HG02571 (cell line): ENCODE data around the gene VPS36.
"Not testable (repeated sequence)": the region's sequence is repeated elsewhere in the genome, so short reads cannot be mapped to it uniquely, and the experiment has no call there.

Experiments used
- ATAC-seq: cut with Tn5 transposase; IDR thresholded peaks from one replicate; pipeline ENCODE4 v1.9.1; 2021; ENCODE audit warnings: mild to moderate bottlenecking, moderate library complexity; ENCODE audit not compliant: unreplicated experiment

Gene VPS36

DNA sequence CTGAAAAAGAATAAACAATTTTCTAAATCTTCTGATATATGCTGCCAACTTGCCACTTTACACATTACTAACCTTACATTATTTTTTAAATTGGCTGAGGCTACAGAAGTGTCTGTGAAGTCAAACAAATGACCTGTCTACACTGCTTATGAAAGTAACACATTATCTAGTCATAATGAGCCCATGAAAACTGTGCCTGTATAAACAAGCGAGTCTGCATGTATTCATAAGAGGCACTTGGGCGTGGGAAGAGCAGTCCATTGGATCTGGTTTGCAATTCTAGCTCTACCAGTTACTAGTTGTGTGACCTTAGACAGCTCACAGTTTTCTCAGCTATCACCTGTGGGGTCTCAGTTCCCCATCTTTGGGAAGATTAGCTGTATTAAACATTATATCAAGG lies 3.1 kb downstream of the VPS36 start:
- ATAC-seq: no peak

DNA sequence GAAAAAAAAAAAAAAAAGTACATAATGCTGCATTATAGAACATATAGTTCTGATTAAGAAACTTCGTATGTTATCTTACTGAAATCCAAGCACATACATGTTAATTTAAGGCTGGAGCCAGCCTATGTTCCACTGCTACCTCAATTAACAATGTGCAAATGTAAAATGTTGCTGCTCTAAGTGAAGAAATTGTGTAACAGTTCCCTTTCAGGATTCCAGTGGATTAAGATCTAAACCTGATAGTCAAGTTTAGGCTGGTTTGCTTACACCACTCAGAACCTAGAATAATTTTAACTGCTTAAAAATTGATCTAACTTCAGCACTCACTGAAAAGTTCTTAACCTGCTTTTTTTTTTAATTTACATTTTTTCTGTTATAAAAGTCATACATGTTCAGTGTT lies 4.2 kb downstream of the VPS36 start:
- ATAC-seq: no peak

DNA sequence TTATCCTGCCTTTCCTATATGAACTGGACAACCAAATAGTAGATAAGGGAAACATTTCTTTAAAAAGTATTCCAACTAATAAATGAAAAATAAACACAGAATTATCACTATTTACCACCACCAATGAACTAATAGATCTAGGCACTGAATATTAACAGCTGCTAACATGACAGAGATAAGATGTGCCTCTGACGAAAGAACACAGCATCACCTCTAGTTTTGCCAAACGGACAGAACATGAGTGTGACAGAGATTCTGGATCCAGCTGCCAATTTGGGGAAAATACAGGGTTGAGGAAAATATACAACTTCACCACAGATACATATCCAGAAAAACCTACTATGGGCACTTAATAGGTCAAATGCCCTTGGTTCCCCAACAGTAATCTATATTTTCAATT lies 18.0 kb downstream of the VPS36 start:
- ATAC-seq: no peak

DNA sequence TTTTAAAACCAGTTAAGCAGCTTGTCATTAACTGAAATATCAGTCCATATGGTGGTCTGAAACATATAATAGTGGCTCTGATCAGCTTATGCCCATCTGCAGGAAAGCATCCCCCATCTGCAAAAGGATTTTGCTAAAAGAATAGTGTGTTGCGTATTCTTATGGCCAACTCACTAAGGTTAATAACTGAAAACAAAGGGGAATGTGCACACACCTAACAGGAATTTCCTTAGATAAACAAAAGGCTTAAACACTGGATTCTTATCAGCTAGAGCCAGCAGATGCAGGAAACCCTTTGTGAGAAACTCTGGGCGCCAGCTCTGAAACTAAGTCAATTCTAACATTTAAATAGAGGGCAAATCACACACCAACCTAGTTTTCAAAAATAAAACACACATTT lies 22.1 kb downstream of the VPS36 start:
- no peak for ATAC-seq

DNA sequence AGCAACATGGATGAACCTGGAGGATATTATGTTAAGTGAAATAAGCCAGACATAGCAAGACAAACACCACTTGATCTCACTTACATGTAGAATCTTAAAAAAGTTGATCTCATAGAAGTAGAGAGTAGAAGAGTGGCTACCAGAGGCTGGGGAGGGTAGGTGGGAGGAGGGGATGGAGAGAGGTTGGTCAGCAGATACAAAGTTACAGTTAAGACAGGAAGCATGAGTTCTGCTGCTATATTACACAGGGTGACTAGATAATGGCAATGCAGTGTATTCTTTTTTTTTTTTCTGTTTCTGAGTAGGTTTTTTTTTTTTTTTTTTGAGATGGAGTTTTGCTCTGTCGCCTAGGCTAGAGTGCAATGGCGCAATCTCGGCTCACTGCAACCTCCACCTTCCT lies 29.2 kb downstream of the VPS36 start:
- no peak for ATAC-seq

DNA sequence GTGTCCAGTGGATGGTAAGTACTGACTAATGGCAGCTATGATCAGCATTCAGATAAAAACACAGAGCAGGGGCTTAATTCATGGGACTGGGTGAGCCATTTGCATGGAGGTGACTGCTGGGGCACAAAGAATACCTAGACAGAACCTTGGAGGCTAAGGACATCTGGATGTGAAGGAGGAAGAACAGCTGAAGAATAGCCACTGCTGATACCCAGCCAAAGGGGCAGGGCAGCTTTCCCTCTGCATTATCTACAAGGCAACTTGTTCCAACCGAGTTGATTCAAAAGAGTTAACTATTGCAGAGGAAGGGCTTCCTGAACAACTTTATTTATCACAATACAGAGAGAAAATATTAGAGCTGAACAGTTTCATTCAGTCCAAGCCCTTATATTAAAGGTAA lies 31.4 kb downstream of the VPS36 start:
- no peak for ATAC-seq

DNA sequence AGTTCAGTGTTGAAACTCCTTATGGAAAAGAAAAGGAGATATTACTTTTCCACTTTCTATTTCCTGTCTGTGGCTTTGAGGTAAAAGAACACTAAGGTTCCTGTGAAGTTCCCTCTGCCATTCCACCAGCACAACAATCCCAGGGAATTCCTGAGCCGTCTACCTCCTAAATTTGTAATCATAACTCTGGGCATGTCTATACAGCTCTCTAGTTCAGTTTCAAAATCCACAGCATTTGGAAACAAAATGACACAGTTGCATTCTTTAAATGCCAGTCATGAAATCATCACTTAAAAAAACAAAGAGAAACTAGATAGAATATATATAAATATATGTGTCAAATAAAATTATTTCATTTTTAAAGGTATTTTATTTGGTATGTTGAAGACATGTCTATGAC lies 35.5 kb downstream of the VPS36 start:
- no peak for ATAC-seq

DNA sequence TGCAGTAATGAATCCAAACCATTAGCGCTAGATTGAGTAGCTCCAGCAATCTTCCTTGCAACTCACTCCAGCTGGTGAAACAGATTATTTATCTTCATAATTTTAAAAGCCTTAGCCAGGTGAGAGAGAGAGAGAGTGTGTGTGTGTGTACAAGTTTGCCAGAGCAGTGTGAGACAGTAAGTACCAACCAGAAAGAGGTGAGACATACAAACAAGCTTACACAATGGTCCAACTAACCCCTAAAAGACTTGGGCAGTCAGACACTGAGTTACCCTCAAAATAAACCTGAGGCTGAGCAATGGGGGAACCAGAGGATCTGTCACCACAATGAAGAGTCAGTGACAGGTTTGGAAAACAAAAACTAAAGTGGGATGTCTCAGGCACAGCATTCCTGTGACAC lies 36.4 kb downstream of the VPS36 start:
- no peak for ATAC-seq

DNA sequence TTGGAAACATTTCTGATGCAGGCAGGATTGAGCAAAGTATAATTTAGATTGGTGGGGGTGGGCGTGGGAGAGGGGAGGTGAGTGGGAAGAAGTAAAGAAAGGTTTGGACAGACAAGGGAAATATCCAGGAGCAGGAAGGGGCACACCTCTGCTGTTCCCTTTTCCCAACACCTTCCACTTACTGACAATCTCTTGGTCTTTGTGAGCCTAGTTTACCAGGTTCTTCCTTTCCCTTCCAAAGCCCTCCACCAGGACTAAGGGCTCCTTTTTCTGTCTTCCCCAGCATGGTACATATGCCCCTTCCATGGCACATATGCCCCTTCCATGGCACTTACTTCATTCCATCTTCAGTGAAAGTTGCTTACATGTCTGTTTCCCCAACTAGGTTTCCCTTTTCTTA lies 38.3 kb downstream of the VPS36 start:
- ATAC-seq: no peak

DNA sequence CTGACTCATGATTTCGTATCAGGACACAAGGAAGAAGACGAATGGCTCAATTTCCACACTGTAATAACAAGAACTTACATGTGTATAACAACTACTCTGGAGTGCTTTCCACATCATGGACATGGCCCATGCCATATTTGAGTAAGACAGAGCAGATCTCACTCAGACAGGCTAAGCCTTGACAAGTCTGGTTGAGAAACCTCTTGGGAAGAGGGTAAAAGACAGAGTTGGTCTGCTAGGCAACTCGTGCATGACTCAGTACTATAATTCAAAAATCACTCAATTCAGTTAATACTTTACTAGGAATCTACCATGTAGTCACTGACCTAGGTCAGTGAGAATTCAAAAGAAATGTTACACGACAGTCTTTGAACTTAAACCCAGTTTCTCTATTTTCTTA lies 38.8 kb downstream of the VPS36 start:
- ATAC-seq: peak; percentile 90

DNA sequence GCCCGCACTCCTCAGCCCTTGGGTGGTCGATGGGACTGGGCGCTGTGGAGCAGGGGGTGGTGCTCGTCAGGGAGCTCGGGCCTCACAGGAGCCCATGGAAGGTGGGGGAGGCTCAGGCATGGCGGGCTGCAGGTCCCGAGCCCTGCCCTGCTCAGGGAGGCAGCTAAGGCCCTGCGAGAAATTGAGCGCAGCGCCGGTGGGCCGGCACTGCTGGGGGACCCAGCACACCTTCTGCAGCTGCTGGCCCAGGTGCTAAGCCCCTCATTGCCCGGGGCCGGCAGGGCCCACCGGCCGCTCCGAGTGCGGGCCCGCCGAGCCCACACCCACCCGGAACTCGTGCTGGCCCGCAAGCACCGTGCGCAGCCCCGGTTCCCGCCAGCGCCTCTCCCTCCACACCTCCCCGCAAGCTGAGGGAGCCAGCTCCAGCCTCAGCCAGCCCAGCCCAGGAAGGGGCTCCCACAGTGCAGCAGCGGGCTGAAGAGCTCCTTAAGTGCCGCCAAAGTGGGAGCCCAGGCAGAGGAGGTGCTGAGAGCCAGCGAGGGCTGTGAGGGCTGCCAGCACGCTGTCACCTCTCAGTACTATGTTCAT lies 42.3 kb downstream of the VPS36 start:
- ATAC-seq: not testable (repeated sequence)

DNA sequence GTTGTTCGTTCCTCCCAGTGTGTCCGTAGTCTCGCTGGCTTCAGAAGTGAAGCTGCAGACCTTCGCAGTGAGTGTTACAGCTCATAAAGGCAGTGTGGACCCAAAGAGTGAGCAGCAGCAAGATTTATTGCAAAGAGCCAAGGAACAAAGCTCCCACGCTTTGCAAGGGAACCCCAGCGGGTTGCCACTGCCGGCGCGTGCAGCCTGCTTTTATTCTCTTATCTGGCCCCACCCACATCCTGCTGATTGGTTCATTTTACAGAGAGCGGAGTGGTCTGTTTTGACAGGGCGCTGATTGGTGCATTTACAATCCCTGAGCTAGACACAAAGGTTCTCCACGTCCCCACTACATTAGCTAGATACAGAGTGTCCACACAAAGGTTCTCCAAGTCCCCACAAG lies 43.0 kb downstream of the VPS36 start:
- ATAC-seq: not testable (repeated sequence)

DNA sequence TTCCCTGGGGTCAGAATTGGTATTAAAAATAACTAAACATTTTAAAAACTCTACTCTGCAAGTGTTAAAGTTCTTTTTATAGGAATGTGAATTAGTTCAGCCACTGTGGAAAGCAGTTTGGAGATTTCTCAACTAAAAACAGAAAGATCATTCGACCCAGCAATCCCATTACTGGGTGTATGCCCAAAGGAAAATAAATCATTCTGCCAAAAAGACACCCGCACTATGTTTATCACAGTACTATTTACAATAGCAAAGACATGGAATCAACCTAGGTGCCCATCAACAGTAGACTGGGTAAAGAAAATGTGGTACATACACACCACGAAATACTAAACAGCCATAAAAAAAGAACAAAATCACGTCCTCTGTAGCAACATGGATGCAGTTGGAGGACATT lies 43.8 kb downstream of the VPS36 start:
- ATAC-seq: no peak

DNA sequence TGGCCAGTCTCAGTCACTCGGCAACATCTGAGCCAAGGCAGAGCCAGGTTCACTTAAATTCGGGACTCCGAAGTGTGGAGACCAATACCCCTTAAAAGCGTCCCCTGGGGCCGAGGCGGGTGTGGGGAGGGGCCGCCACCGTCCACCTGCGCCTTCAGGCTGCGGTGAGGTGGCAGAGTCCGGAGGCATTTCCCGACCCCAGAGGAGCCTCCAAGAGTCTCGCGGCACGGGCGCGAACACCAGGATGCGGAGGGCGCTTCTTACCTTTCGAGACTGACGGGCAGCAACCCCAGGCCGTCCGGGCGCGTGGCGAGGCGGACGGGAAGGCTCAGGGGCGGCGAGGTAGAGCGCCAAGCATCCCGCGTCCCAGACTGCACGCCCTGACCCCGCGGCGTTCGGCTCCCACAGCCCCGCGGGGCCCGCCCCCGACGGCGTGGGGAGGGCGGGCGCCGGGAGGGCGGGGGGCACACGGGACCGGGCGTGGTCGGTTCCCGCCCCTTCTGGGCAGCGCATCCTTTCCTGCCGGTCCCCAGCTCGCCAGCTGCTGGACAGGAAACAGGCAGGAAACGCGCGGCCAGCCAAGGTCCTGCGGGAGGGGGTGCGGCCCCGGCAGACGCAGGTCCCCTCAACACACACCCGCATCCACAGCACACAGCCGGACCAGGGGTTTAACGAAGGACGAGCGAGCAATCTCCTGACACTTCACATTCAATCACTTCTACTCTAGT lies 44.5 kb downstream of the VPS36 start, which contains the start of gene THSD1:
Gene THSD1 (minus strand): TSS at position 406 of the 728 bp plus-strand sequence. CDS start 3,572 bp downstream, outside the sequence.
- ATAC-seq: no peak

DNA sequence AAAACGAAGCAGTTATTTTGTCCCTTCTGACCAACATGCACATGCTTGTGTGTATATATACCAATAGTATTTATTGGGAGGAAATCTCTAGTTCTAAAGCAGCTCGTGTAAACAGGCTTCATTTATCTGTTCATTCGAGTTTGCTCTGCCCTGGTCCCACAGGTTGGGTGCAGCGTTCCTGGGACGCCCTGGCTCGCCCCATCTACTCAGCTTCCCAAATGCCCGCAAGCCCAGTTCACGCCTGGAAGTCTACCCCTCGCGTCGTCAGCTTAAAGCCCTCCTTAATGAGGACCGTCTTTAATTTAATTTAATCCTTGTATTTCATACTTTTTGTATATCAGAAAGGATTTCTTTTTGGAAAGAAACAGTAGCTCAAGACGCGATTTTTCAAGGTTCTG lies 45.1 kb downstream of the VPS36 start:
- ATAC-seq: no peak

DNA sequence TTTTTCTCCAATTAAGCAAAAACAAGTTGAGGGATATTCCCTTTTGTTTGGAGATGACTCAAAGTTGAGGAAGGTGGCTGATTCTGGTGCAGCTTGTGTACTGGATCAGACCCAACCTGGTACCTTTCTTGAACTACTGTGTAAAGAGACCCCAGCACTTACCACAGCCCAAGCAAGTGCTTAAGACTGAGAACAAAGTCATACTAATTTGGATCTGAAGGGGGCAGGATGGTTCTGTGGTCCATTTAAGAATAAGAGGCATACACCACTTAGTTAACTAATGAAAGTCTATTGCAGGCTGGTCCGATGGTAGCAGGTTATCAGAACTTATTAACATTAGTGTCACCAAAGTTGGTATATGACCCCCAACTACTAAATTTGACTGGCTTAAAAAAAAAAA lies 50.7 kb downstream of the VPS36 start:
- no peak for ATAC-seq

DNA sequence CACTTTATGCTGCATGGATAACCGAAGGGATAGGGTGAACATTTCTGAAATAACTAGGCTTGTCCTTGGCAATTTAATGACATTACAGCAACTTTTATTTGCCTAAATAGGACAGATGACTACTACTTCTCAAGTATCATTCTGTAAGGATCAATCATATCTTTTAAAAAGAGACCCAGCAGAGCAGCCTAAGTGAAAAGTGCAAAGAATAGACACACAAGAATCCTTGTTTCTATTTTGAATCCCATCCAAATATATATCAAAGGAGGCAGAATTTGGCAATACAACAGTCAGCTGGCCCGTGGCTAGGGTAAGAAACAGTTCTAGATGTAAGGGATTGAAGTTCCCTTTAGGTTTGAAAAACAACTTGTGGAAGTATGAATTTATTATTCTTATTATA lies 51.4 kb downstream of the VPS36 start:
- no peak for ATAC-seq

DNA sequence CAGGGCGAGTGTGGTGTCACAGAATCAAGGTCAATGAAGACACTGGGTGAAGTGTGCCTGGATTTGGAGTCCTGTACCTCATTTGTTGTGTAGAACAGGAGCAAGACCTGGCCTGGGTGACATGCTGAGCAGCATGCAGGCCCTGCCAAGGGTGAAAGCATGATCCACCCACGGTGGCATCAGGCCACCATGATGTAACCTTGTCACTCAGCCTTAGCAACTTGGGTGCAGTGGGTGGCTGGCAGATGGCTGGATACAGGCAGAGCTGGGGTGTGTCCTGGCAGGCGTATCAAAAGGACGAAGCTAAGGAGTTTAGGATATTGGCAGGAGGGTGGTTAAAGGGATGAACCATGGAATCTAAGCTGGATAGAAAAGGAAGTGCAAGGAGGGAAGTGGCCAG lies 54.7 kb downstream of the VPS36 start:
- no peak for ATAC-seq

DNA sequence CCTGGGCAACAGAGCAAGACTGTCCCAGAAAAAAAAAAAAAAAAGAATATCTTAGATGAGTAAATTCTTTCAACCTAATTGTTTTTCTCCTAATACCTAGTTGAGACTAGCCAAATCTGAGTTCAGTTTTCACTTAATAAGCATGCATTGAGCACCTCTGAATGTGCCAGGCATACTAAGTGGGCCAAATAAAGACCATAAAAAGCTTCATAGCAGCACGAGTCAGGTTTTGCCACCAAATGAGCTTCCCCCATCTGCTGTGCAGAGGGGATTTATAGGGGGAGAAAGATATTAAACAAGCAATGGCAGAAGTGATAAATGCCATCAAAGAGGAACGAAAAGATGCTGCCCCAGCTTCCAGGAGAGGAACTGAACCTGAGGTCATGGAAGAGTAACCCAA lies 55.8 kb downstream of the VPS36 start:
- no peak for ATAC-seq

DNA sequence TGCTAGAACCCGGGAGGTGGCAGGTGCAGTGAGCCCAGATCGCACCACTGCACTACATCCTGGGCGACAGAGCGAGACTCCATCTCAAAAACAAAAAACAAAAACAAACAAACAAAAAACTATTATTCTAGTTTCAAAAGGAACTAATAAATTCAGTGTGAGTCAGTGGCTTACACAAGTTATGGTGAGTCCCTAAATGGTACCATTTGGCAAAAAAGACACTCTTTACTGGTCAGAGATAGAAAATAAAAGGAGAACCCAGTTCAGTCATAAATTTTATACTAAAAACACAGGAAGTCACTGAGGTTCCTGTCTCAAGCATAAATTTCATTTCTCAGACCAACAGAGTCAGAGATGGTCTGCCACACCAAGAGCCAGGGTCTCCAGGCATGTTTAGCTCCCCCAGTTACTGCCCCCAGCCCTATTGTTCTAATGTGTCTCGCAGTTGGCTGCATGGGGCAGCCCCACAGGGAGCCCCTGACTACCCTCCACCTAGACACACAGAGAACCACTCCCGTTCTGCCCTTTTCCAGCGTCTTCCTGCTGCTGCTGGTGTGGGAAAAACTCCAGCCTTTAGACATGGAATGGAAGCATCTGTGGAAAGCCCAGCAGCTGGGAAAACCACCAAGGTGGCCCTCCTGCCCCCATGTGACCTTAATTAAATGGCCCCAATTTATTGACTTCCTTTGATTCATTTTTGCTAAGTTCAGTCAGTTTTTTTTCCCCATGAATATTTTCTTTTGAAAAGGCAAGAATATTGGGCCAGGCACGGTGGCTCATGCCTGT lies 56.7 kb downstream of the VPS36 start:
- ATAC-seq: no peak

DNA sequence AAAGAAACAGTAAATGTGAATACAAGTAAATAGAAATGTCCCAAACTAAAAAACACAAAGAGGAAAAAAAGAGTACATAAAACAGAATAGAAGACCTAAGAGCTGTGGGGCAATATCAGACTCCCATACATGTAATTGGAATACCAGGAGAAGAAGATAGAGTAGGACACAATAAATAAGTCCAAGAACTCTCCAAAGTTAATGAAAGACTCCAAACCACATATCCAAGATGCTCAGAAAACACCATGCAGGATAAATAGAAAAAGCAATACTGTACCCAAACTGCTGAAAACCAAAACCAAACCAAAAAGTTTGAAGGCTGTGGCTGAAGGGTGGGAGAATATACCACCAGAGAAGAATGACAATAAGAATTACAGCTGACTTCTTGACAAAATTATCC lies 62.7 kb downstream of the VPS36 start:
- ATAC-seq: no peak

DNA sequence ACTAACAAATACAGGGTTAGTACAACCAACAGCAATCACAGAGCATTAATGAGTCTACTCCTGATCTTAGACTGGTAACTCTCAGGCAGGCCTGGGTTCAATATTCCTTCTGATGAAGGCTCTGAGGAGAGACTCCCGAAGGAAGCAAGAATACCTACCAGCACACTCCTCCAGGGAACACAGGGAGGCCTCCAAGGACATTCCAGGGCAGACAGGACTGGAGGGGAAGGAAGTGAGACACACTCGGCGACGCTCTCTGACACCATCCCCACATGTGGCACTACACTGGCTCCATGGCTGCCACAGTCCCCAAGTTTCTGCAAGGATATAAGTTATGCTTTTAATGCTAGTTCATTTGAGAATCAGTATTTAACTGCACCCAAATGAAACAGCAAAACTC lies 64.6 kb downstream of the VPS36 start:
- ATAC-seq: no peak
